CD4-positive, alpha-beta T cell (primary cell): ENCODE measurements around the gene OSBPL1A. TPM values are rescaled to one million over a fixed set of nuclear protein-coding genes. Genes with fewer than 3 reads are reported as not detected.

Experiments
- ATAC-seq: fragments of 200-7000 bp; cut with Tn5 transposase; one replicate; pipeline ENCODE4 v1.10.0; 2022; ENCODE audit warnings: mild to moderate bottlenecking; ENCODE audit not compliant: poor library complexity
- CTCF ChIA-PET: fragments of 350-600 bp; sonication (Branson Sonifier 250); formaldehyde crosslinking; loops from one replicate; lab custom pipeline; 2021; ENCODE audit warnings: antibody characterized with exemption, inconsistent platforms; lab: Charles Lee
- POLR2A ChIA-PET: fragments of 350-600 bp; sonication (Branson Sonifier 250); formaldehyde crosslinking; loops from one replicate; lab custom pipeline; 2021; ENCODE audit warnings: antibody characterized with exemption, inconsistent platforms; lab: Charles Lee
- DNase-seq, 14 experiments: peaks; one replicate each; pipeline ENCODE4 v3.0.0-alpha.2; 2013 to 2020; ENCODE audit warnings: mixed read lengths in 2 of 14
- H3K27ac ChIP-seq, 2 donors: one replicate each; pipeline versions ENCODE4 v1.5.1 to v1.7.0; 2013; ENCODE audit warnings: low read length in 2 of 2, low read depth in 1 of 2, mild to moderate bottlenecking in 1 of 2
- H3K27me3 ChIP-seq, 2 experiments: 1 replicate in 1 of 2; 2 replicates in 1 of 2; pipeline versions ENCODE4 v1.6.1 to v1.7.0; 2013; ENCODE audit warnings: low read length in 2 of 2, control low read depth in 1 of 2, mild to moderate bottlenecking in 1 of 2, moderate library complexity in 1 of 2; ENCODE audit not compliant: insufficient read depth in 2 of 2, control insufficient read depth in 1 of 2
- H3K36me3 ChIP-seq: one replicate; pipeline ENCODE4 v1.6.1; 2013; ENCODE audit warnings: low read length, control low read depth; ENCODE audit not compliant: insufficient read depth
- H3K4me1 ChIP-seq: one replicate; pipeline ENCODE4 v1.6.1; 2013; ENCODE audit warnings: low read length, control low read depth; ENCODE audit not compliant: insufficient read depth
- H3K4me3 ChIP-seq: one replicate; pipeline ENCODE4 v1.5.1; 2013; ENCODE audit warnings: mild to moderate bottlenecking, low read length, moderate library complexity
- H3K9me3 ChIP-seq, 2 experiments: 1 replicate in 1 of 2; 2 replicates in 1 of 2; pipeline versions ENCODE4 v1.6.1 to v1.7.0; 2013; ENCODE audit warnings: low read length in 2 of 2, mild to moderate bottlenecking in 2 of 2, control low read depth in 1 of 2, moderate library complexity in 1 of 2; ENCODE audit not compliant: control insufficient read depth in 1 of 2, insufficient read depth in 1 of 2
- H3K27ac Mint-ChIP-seq: one replicate; pipeline ENCODE4 v1.8.0; 2020; ENCODE audit warnings: mixed read lengths
- H3K27me3 Mint-ChIP-seq: one replicate; pipeline ENCODE4 v1.8.0; 2021; ENCODE audit warnings: mixed read lengths
- H3K36me3 Mint-ChIP-seq: one replicate; pipeline ENCODE4 v1.8.0; 2021; ENCODE audit warnings: low read depth, mixed read lengths
- H3K4me1 Mint-ChIP-seq: one replicate; pipeline ENCODE4 v1.8.0; 2021; ENCODE audit warnings: low read depth, mixed read lengths
- H3K4me3 Mint-ChIP-seq: one replicate; pipeline ENCODE4 v1.8.0; 2020; ENCODE audit warnings: mild to moderate bottlenecking, mixed read lengths
- H3K9me3 Mint-ChIP-seq: one replicate; pipeline ENCODE4 v1.8.0; 2020; ENCODE audit warnings: mixed read lengths
- intact Hi-C, 2 experiments: fragments of 100-400 bp; cut with DNase I in 1 of 2; cut with micrococcal nuclease in 1 of 2; formaldehyde crosslinking; loops; one replicate each; pipeline versions ENCODE4 v1.15.1 to v1.9.0; 2023 to 2025; cut with DNase I, micrococcal nuclease
- total RNA-seq, 174 experiments: library from RNA in 2 of 174; stranded (reverse) in 2 of 174; gene quantifications; one replicate each; pipeline ENCODE4 v1.2.3 and lab custom pipeline; 2021 to 2026
- TF ChIP-seq, protein P1 (sequence below): fragments of 200-600 bp; IDR thresholded peaks from one replicate; pipeline ENCODE4 v1.8.0; 2022; ENCODE audit warnings: antibody characterized with exemption, mild to moderate bottlenecking

Gene OSBPL1A
- total RNA-seq, 2 experiments from 2014 or later, result 2.7 TPM

DNA sequence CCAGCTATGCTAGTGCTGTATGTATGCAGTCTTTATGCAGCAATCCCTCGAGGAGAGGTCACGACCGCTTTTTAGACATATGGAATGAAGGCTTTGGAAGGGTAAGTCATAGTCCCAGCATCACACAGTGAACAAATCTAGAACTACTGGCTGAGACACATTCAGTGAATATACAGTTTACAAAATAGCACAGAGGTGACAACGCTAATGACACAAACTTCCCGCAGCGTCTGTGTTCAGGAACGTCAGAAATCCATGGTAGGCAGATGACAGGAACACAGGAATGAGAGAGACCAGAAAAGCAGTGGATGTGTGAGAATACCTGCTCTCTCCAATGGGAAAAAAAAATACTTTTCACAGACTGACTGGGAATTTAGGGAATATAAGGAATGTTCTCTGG lies 229.1 kb downstream of the OSBPL1A start:
- POLR2A ChIA-PET, result no interaction called here
- intact Hi-C loops, result no loop called here
- no peaks in the 10 kb centered on the region for H3K4me1 Mint-ChIP-seq

GRCh38 chr18:24161304-24161703 lies 236.3 kb downstream of the OSBPL1A start:
- intact Hi-C loops, result no loop called here
- H3K27ac ChIP-seq, result no peak overlapping the region
- Mint-ChIP-seq H3K4me3 (no peak overlapping the region), H3K36me3 (no peaks in the 10 kb centered on the region), H3K4me1 (no peaks in the 10 kb centered on the region), H3K27me3 (no peaks in the 10 kb centered on the region), H3K27ac (no peak overlapping the region), H3K9me3 (no peaks in the 10 kb centered on the region)
- no peak for DNase-seq
- H3K4me3 ChIP-seq, result no peak overlapping the region
- H3K4me1 ChIP-seq, result no peaks in the 10 kb centered on the region
- ChIA-PET POLR2A (no interaction called here), CTCF (no interaction called here)
- no peaks in the 10 kb centered on the region for H3K36me3 ChIP-seq
- no peaks in the 10 kb centered on the region for H3K27me3 ChIP-seq
- ATAC-seq, result no peak
- no peaks in the 10 kb centered on the region for H3K9me3 ChIP-seq
- TF ChIP-seq, protein P1, sequence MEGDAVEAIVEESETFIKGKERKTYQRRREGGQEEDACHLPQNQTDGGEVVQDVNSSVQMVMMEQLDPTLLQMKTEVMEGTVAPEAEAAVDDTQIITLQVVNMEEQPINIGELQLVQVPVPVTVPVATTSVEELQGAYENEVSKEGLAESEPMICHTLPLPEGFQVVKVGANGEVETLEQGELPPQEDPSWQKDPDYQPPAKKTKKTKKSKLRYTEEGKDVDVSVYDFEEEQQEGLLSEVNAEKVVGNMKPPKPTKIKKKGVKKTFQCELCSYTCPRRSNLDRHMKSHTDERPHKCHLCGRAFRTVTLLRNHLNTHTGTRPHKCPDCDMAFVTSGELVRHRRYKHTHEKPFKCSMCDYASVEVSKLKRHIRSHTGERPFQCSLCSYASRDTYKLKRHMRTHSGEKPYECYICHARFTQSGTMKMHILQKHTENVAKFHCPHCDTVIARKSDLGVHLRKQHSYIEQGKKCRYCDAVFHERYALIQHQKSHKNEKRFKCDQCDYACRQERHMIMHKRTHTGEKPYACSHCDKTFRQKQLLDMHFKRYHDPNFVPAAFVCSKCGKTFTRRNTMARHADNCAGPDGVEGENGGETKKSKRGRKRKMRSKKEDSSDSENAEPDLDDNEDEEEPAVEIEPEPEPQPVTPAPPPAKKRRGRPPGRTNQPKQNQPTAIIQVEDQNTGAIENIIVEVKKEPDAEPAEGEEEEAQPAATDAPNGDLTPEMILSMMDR, result no peak

More for the DNA sequence above, 229.1 kb downstream of the OSBPL1A start:
- ATAC-seq (no peak), DNase-seq (no peak)
- Mint-ChIP-seq H3K9me3 (no peaks in the 10 kb centered on the region), H3K36me3 (no peaks in the 10 kb centered on the region), H3K27me3 (no peaks in the 10 kb centered on the region), H3K4me3 (no peak overlapping the region), H3K27ac (no peak overlapping the region)
- Histone ChIP-seq H3K4me1 (no peaks in the 10 kb centered on the region), H3K36me3 (no peaks in the 10 kb centered on the region), H3K4me3 (no peak overlapping the region), H3K27me3 (no peaks in the 10 kb centered on the region), H3K9me3 (no peaks in the 10 kb centered on the region), H3K27ac (no peak overlapping the region)
- TF ChIP-seq, protein P1, result no peak
- CTCF ChIA-PET, result no interaction called here

DNA sequence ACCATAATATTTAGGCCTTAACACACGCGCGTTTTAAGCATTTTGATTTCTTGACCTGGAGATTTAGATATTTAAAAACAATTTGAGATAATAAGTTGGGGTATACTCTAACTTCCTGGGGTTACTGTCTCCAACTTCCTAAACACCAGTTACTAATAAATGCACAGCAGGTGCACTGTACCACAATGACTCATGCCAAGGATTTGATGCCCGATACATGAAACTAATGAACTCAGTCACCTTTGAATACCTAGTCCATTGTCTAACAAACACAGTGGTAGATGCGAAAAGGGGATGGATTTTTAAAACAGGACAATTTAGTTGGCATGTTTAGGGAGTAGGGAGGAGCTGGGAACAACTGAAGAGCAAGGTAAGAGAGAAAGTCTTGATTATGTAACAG lies 237.5 kb downstream of the OSBPL1A start:
- TF ChIP-seq, protein P1, result no peak
- Histone ChIP-seq H3K9me3 (no peaks in the 10 kb centered on the region), H3K4me3 (no peak overlapping the region), H3K4me1 (no peaks in the 10 kb centered on the region), H3K27ac (no peak overlapping the region), H3K27me3 (no peaks in the 10 kb centered on the region), H3K36me3 (no peaks in the 10 kb centered on the region)
- ChIA-PET CTCF (no interaction called here), POLR2A (no interaction called here)
- intact Hi-C loops, result no loop called here
- no peak for ATAC-seq
- Mint-ChIP-seq H3K4me3 (no peak overlapping the region), H3K36me3 (no peaks in the 10 kb centered on the region), H3K9me3 (no peaks in the 10 kb centered on the region), H3K27ac (no peak overlapping the region), H3K27me3 (no peaks in the 10 kb centered on the region), H3K4me1 (no peaks in the 10 kb centered on the region)
- DNase-seq, result no peak
